ENCODE results near the gene SAMD10. TPM values are rescaled to one million over a fixed set of nuclear protein-coding genes. Genes with fewer than 3 reads are reported as not detected.

Gene SAMD10
- total and polyA plus RNA-seq, 2 donors (not counting 1 experiment from before 2014, with no cell fraction given): 0.37 to 0.99 TPM

- no peak for TF ChIP-seq CTCF (conservative IDR thresholded peaks at IDR 0.05 in 1 of 2, IDR thresholded peaks at IDR 0.05 in 1 of 2; ENCODE audit: low read depth in 1 of 2, low read length in 2 of 2)
- TF ChIP-seq EZH2 (IDR thresholded peaks at IDR 0.05; ENCODE audit: low read length, missing control alignments): no peak
- Histone ChIP-seq H3K4me3 (replicated peaks in 1 of 4; ENCODE audit: control extremely low read depth in 1 of 4, insufficient read depth in 1 of 4, low read depth in 3 of 4, low read length in 4 of 4) (no peak overlapping the region), H3K27me3 (ENCODE audit: control insufficient read depth, insufficient read depth, low read length) (no peaks in the 10 kb centered on the region), H3K79me2 (ENCODE audit: control insufficient read depth, insufficient read depth, low read length) (peaks cover 15% of the 10 kb centered on the region), H3K27ac (ENCODE audit: insufficient read depth, low read length) (no peak overlapping the region), H3K9ac (ENCODE audit: insufficient read depth, low read length) (no peak overlapping the region), H3K4me1 (ENCODE audit: control insufficient read depth, extremely low read depth, insufficient read depth, low read length) (no peaks in the 10 kb centered on the region), H2AFZ (ENCODE audit: low read length) (no peak overlapping the region), H3K9me3 (ENCODE audit: control insufficient read depth, insufficient read depth, low read depth, low read length) (no peaks in the 10 kb centered on the region), H3K4me2 (ENCODE audit: extremely low read depth, insufficient read depth, low read length) (no peak overlapping the region), H3K36me3 (ENCODE audit: control insufficient read depth, insufficient read depth, low read length) (peaks cover 40% of the 10 kb centered on the region), H4K20me1 (ENCODE audit: control insufficient read depth, extremely low read depth, insufficient read depth, low read length) (no peaks in the 10 kb centered on the region)
- DNase-seq (ENCODE audit: low read depth in 2 of 2): peak; percentile 27 to 37
These were observed 37.0 kb downstream of the SAMD10 start for GRCh38 chr20:63942250-63942951.

GRCh38 chr20:63941282-63942081, 38.0 kb downstream of the SAMD10 start:
- no peak overlapping the region for H3K4me3 ChIP-seq (replicated peaks in 1 of 4; ENCODE audit: control extremely low read depth in 1 of 4, insufficient read depth in 1 of 4, low read depth in 3 of 4, low read length in 4 of 4)
- no peak overlapping the region for H3K4me2 ChIP-seq (ENCODE audit: extremely low read depth, insufficient read depth, low read length)
- no peaks in the 10 kb centered on the region for H3K27me3 ChIP-seq (ENCODE audit: control insufficient read depth, insufficient read depth, low read length)
- H3K9ac ChIP-seq (ENCODE audit: insufficient read depth, low read length): no peak overlapping the region
- H4K20me1 ChIP-seq (ENCODE audit: control insufficient read depth, extremely low read depth, insufficient read depth, low read length): no peaks in the 10 kb centered on the region
- no peaks in the 10 kb centered on the region for H3K4me1 ChIP-seq (ENCODE audit: control insufficient read depth, extremely low read depth, insufficient read depth, low read length)
- H3K79me2 ChIP-seq (ENCODE audit: control insufficient read depth, insufficient read depth, low read length): peaks cover 9% of the 10 kb centered on the region
- TF ChIP-seq EZH2 (IDR thresholded peaks at IDR 0.05; ENCODE audit: low read length, missing control alignments): no peak
- TF ChIP-seq CTCF (conservative IDR thresholded peaks at IDR 0.05 in 1 of 2, IDR thresholded peaks at IDR 0.05 in 1 of 2; ENCODE audit: low read depth in 1 of 2, low read length in 2 of 2): no peak
- no peak overlapping the region for H3K27ac ChIP-seq (ENCODE audit: insufficient read depth, low read length)
- peaks cover 40% of the 10 kb centered on the region for H3K36me3 ChIP-seq (ENCODE audit: control insufficient read depth, insufficient read depth, low read length)
- no peak overlapping the region for H2AFZ ChIP-seq (ENCODE audit: low read length)
- no peak for DNase-seq (ENCODE audit: low read depth in 2 of 2)
- no peaks in the 10 kb centered on the region for H3K9me3 ChIP-seq (ENCODE audit: control insufficient read depth, insufficient read depth, low read depth, low read length)

GRCh38 chr20:63940472-63941266, 38.8 kb downstream of the SAMD10 start:
- H3K4me3 ChIP-seq (replicated peaks in 1 of 4; ENCODE audit: control extremely low read depth in 1 of 4, insufficient read depth in 1 of 4, low read depth in 3 of 4, low read length in 4 of 4): no peak overlapping the region
- peaks cover 7% of the 10 kb centered on the region for H3K79me2 ChIP-seq (ENCODE audit: control insufficient read depth, insufficient read depth, low read length)
- H4K20me1 ChIP-seq (ENCODE audit: control insufficient read depth, extremely low read depth, insufficient read depth, low read length): no peaks in the 10 kb centered on the region
- H3K4me2 ChIP-seq (ENCODE audit: extremely low read depth, insufficient read depth, low read length): no peak overlapping the region
- DNase-seq (ENCODE audit: low read depth in 2 of 2): no peak
- H3K36me3 ChIP-seq (ENCODE audit: control insufficient read depth, insufficient read depth, low read length): peaks cover 40% of the 10 kb centered on the region
- no peak overlapping the region for H2AFZ ChIP-seq (ENCODE audit: low read length)
- TF ChIP-seq EZH2 (IDR thresholded peaks at IDR 0.05; ENCODE audit: low read length, missing control alignments): no peak
- no peak for TF ChIP-seq CTCF (conservative IDR thresholded peaks at IDR 0.05 in 1 of 2, IDR thresholded peaks at IDR 0.05 in 1 of 2; ENCODE audit: low read depth in 1 of 2, low read length in 2 of 2)
- no peaks in the 10 kb centered on the region for H3K4me1 ChIP-seq (ENCODE audit: control insufficient read depth, extremely low read depth, insufficient read depth, low read length)
- no peaks in the 10 kb centered on the region for H3K9me3 ChIP-seq (ENCODE audit: control insufficient read depth, insufficient read depth, low read depth, low read length)
- no peaks in the 10 kb centered on the region for H3K27me3 ChIP-seq (ENCODE audit: control insufficient read depth, insufficient read depth, low read length)
- H3K27ac ChIP-seq (ENCODE audit: insufficient read depth, low read length): no peak overlapping the region
- no peak overlapping the region for H3K9ac ChIP-seq (ENCODE audit: insufficient read depth, low read length)

All from fibroblast of lung (primary cell).